Medulla oblongata (tissue), 1 donor: Measurements from ENCODE around the gene KCNQ1OT1.
"Not testable (repeated sequence)": the region's sequence is repeated elsewhere in the genome, so short reads cannot be mapped to it uniquely, and the experiment has no call there.

Experiments
- DNase-seq: peaks from one replicate; pipeline ENCODE4 v3.0.0-alpha.2; 2015; ENCODE audit errors: extremely low spot score

KCNQ1OT1 gene

GRCh38 chr11:2652333-2653197, 47.2 kb downstream of the KCNQ1OT1 start:
- no peak for DNase-seq

GRCh38 chr11:2651826-2652271, 47.9 kb downstream of the KCNQ1OT1 start:
- no peak for DNase-seq

- DNase-seq: no peak
Observed at GRCh38 chr11:2651054-2651617, 48.7 kb downstream of the KCNQ1OT1 start.

- no peak for DNase-seq
Observed at GRCh38 chr11:2650343-2650867, 49.4 kb downstream of the KCNQ1OT1 start.

- no peak for DNase-seq
Observed at GRCh38 chr11:2649848-2650247, 49.9 kb downstream of the KCNQ1OT1 start.

GRCh38 chr11:2649400-2649799, 50.4 kb downstream of the KCNQ1OT1 start:
- DNase-seq: no peak

- no peak for DNase-seq
Observed at GRCh38 chr11:2647953-2648352, 51.8 kb downstream of the KCNQ1OT1 start.

- DNase-seq: no peak
Observed at GRCh38 chr11:2647167-2647566, 52.6 kb downstream of the KCNQ1OT1 start.

GRCh38 chr11:2645779-2646118, 54.0 kb downstream of the KCNQ1OT1 start:
- no peak for DNase-seq

- DNase-seq: no peak
Observed at GRCh38 chr11:2644844-2645778, 54.7 kb downstream of the KCNQ1OT1 start.

GRCh38 chr11:2643746-2644145, 56.0 kb downstream of the KCNQ1OT1 start:
- DNase-seq: no peak

GRCh38 chr11:2641623-2642022, 58.2 kb downstream of the KCNQ1OT1 start:
- DNase-seq: no peak

- DNase-seq: not testable (repeated sequence)
Observed at GRCh38 chr11:2639763-2640162, 60.0 kb downstream of the KCNQ1OT1 start.

GRCh38 chr11:2631161-2631560, 68.6 kb downstream of the KCNQ1OT1 start:
- DNase-seq: no peak

- no peak for DNase-seq
Observed at GRCh38 chr11:2630679-2631078, 69.1 kb downstream of the KCNQ1OT1 start.

GRCh38 chr11:2625183-2625582, 74.6 kb downstream of the KCNQ1OT1 start:
- DNase-seq: no peak

GRCh38 chr11:2621894-2622293, 77.9 kb downstream of the KCNQ1OT1 start:
- DNase-seq: no peak

GRCh38 chr11:2612884-2613571, 86.8 kb downstream of the KCNQ1OT1 start:
- no peak for DNase-seq

- no peak for DNase-seq
Observed at GRCh38 chr11:2609345-2609744, 90.4 kb downstream of the KCNQ1OT1 start.

GRCh38 chr11:2599561-2600189, 100.1 kb downstream of the KCNQ1OT1 start:
- DNase-seq: no peak

- DNase-seq: no peak
Observed at GRCh38 chr11:2595204-2595603, 104.6 kb downstream of the KCNQ1OT1 start.
